H1 (cell line): ENCODE results near the gene ALAS1. TPM values are rescaled to one million over a fixed set of nuclear protein-coding genes. Genes with fewer than 3 reads are reported as not detected.

Experiments used
- CTCF ChIA-PET: fragments of 300-600 bp; sonication (Branson Sonifier 250); formaldehyde crosslinking; loops from one replicate; lab custom pipeline; 2021; ENCODE audit not compliant: partially characterized antibody; lab: Charles Lee
- POLR2A ChIA-PET: fragments of 300-600 bp; sonication (Branson Sonifier 250); formaldehyde crosslinking; loops from one replicate; lab custom pipeline; 2021; ENCODE audit warnings: inconsistent platforms; ENCODE audit not compliant: partially characterized antibody; lab: Charles Lee
- DNase-seq, 2 experiments: peaks; one replicate each; pipeline versions ENCODE4 v3.0.0 to v3.0.0-alpha.2; 2010 to 2022; ENCODE audit warnings: low spot score in 2 of 2, low read depth in 1 of 2, mixed read lengths in 1 of 2
- FAIRE-seq: peaks from 2 replicates; lab custom pipeline; 2011; peaks lifted over from hg19 to GRCh38; lab: Jason Lieb, UNC
- H2AFZ ChIP-seq: 2 replicates; pipeline ENCODE4 v1.8.1; 2012; ENCODE audit warnings: low read length, inconsistent platforms
- H2AK5ac ChIP-seq: 2 replicates; pipeline ENCODE4 v1.6.1; 2013; ENCODE audit warnings: low read depth, low read length
- H2BK120ac ChIP-seq: replicated peaks from 2 replicates; pipeline ENCODE3; 2013; ENCODE audit warnings: low read depth, low read length, inconsistent platforms
- H2BK12ac ChIP-seq: 2 replicates; pipeline ENCODE4 v1.6.1; 2013; ENCODE audit warnings: low read depth, low read length
- H2BK15ac ChIP-seq: 2 replicates; pipeline ENCODE4 v1.6.1; 2013; ENCODE audit warnings: low read length
- H2BK20ac ChIP-seq: 2 replicates; pipeline ENCODE4 v1.6.1; 2013; ENCODE audit warnings: low read length
- H2BK5ac ChIP-seq: 2 replicates; pipeline ENCODE4 v1.6.1; 2013; ENCODE audit warnings: low read depth, low read length
- H3K14ac ChIP-seq: 2 replicates; pipeline ENCODE4 v1.6.1; 2013; ENCODE audit warnings: inconsistent platforms; ENCODE audit not compliant: insufficient read length
- H3K18ac ChIP-seq: 2 replicates; pipeline ENCODE4 v1.6.1; 2013; ENCODE audit warnings: low read length; ENCODE audit errors: extremely low read depth
- H3K23ac ChIP-seq: 2 replicates; pipeline ENCODE4 v1.6.1; 2013; ENCODE audit warnings: inconsistent platforms; ENCODE audit not compliant: insufficient read length
- H3K23me2 ChIP-seq: 2 replicates; pipeline ENCODE4 v1.6.1; 2013; ENCODE audit warnings: low read depth, low read length
- H3K27ac ChIP-seq: 2 replicates; pipeline ENCODE4 v1.6.1; 2011; ENCODE audit warnings: low read depth, low read length, inconsistent platforms
- H3K27me3 ChIP-seq, 4 experiments: replicated peaks in 1 of 4; 1 replicate in 1 of 4; 2 replicates in 3 of 4; pipeline versions ENCODE4 v1.6.1 to v1.8.1; 2011 to 2013; ENCODE audit warnings: low read length in 3 of 4, mild to moderate bottlenecking in 3 of 4, inconsistent platforms in 2 of 4, mixed read lengths in 2 of 4, moderate library complexity in 1 of 4; ENCODE audit not compliant: control insufficient read depth in 3 of 4, insufficient read depth in 3 of 4; ENCODE audit errors: extremely low read depth in 1 of 4
- H3K36me3 ChIP-seq, 4 experiments: 2 replicates each; pipeline versions ENCODE4 v1.6.1 to v1.8.1; 2011 to 2013; ENCODE audit warnings: mild to moderate bottlenecking in 4 of 4, low read length in 3 of 4, moderate library complexity in 2 of 4, control low read depth in 1 of 4, inconsistent platforms in 1 of 4; ENCODE audit not compliant: insufficient read depth in 4 of 4, control insufficient read depth in 2 of 4
- H3K4ac ChIP-seq: replicated peaks from 2 replicates; pipeline ENCODE3; 2013; ENCODE audit warnings: low read length, low read depth, mixed read lengths, inconsistent platforms; ENCODE audit not compliant: insufficient read length
- H3K4me1 ChIP-seq, 4 experiments: replicated peaks in 1 of 4; 1 replicate in 1 of 4; 2 replicates in 3 of 4; pipeline versions ENCODE4 v1.6.1 to v1.8.1; 2011 to 2013; ENCODE audit warnings: low read length in 3 of 4, inconsistent platforms in 2 of 4, mixed read lengths in 1 of 4; ENCODE audit not compliant: insufficient read depth in 4 of 4, control insufficient read depth in 3 of 4
- H3K4me2 ChIP-seq, 2 experiments: 2 replicates each; pipeline versions ENCODE4 v1.6.1 to v1.8.1; 2011 to 2013; ENCODE audit warnings: low read depth in 2 of 2, low read length in 2 of 2, control low read depth in 1 of 2, inconsistent platforms in 1 of 2, mild to moderate bottlenecking in 1 of 2; ENCODE audit not compliant: insufficient read depth in 1 of 2
- H3K4me3 ChIP-seq, 4 experiments: fragments of 200-600, 300-600 bp in 1 of 4; sonication (generic), shearing (Covaris generic), sonication (Bioruptor Twin) in 1 of 4; 2 replicates each; pipeline versions ENCODE4 v1.5.1 to v1.8.1; 2011 to 2016; ENCODE audit warnings: low read length in 4 of 4, low read depth in 3 of 4, control low read depth in 2 of 4, inconsistent platforms in 2 of 4, mild to moderate bottlenecking in 2 of 4, mixed read lengths in 1 of 4, moderate library complexity in 1 of 4; ENCODE audit not compliant: insufficient read depth in 2 of 4; ENCODE audit errors: extremely low read depth in 1 of 4
- H3K56ac ChIP-seq: replicated peaks from 2 replicates; pipeline ENCODE3; 2013; ENCODE audit warnings: low read depth, mild to moderate bottlenecking, mixed read lengths, low read length, inconsistent platforms; ENCODE audit not compliant: insufficient read length
- H3K79me1 ChIP-seq: 2 replicates; pipeline ENCODE4 v1.6.1; 2013; ENCODE audit warnings: low read depth, low read length, control low read depth
- H3K79me2 ChIP-seq, 2 experiments: 2 replicates each; pipeline versions ENCODE4 v1.6.1 to v1.8.1; 2012 to 2013; ENCODE audit warnings: low read length in 2 of 2, mild to moderate bottlenecking in 2 of 2, inconsistent platforms in 1 of 2; ENCODE audit not compliant: insufficient read depth in 2 of 2, control insufficient read depth in 1 of 2
- H3K9ac ChIP-seq, 4 experiments: replicated peaks in 1 of 4; 1 replicate in 1 of 4; 2 replicates in 3 of 4; pipeline versions ENCODE4 v1.6.1 to v1.8.1; 2011 to 2013; ENCODE audit warnings: low read depth in 3 of 4, low read length in 3 of 4, control low read depth in 2 of 4, mild to moderate bottlenecking in 2 of 4, moderate library complexity in 2 of 4, inconsistent platforms in 1 of 4; ENCODE audit errors: extremely low read depth in 1 of 4
- H3K9me3 ChIP-seq, 2 experiments: 2 replicates each; pipeline versions ENCODE4 v1.6.1 to v1.8.1; 2012 to 2013; ENCODE audit warnings: mild to moderate bottlenecking in 2 of 2, moderate library complexity in 2 of 2, control low read depth in 1 of 2, inconsistent platforms in 1 of 2, low read depth in 1 of 2, low read length in 1 of 2, mixed read lengths in 1 of 2; ENCODE audit not compliant: insufficient read depth in 2 of 2
- H4K20me1 ChIP-seq, 2 experiments: replicated peaks in 1 of 2; 2 replicates each; pipeline versions ENCODE3 to v1.8.1; 2011 to 2013; ENCODE audit warnings: inconsistent platforms in 2 of 2, low read length in 2 of 2, mild to moderate bottlenecking in 1 of 2; ENCODE audit not compliant: insufficient read depth in 2 of 2, control insufficient read depth in 1 of 2
- H4K5ac ChIP-seq: 2 replicates; pipeline ENCODE4 v1.6.1; 2013; ENCODE audit warnings: low read length, low read depth, mixed read lengths, inconsistent platforms; ENCODE audit not compliant: insufficient read length
- H4K8ac ChIP-seq: 2 replicates; pipeline ENCODE4 v1.8.0; 2013; ENCODE audit warnings: mild to moderate bottlenecking, moderate library complexity, low read length, inconsistent platforms; ENCODE audit not compliant: insufficient read depth; ENCODE audit errors: extremely low read depth
- H4K91ac ChIP-seq: replicated peaks from 2 replicates; pipeline ENCODE3; 2013; ENCODE audit warnings: low read length, mixed read lengths, inconsistent platforms; ENCODE audit not compliant: insufficient read length
- ASH2L ChIP-seq: fragments of 200-600, 300-600 bp; sonication (generic); IDR thresholded peaks from one replicate; pipeline ENCODE4 v1.7.1; 2017; ENCODE audit warnings: low read length
- BRCA1 ChIP-seq: IDR thresholded peaks from 2 replicates; pipeline ENCODE4 v1.6.1; 2012; ENCODE audit warnings: low read depth, low read length, improper control_type of control experiment
- GABPA ChIP-seq: IDR thresholded peaks from 2 replicates; pipeline ENCODE4 v1.6.1; 2011; ENCODE audit warnings: mild to moderate bottlenecking, low read length, moderate library complexity, borderline replicate concordance; ENCODE audit not compliant: insufficient read depth
- JUN ChIP-seq: IDR thresholded peaks from 2 replicates; pipeline ENCODE4 v1.6.1; 2011; ENCODE audit warnings: low read depth, mild to moderate bottlenecking, improper control_type of control experiment, low read length
- JUND ChIP-seq: IDR thresholded peaks from 2 replicates; pipeline ENCODE4 v1.6.1; 2011; ENCODE audit warnings: mild to moderate bottlenecking, improper control_type of control experiment, low read length
- MAFK ChIP-seq: IDR thresholded peaks from 2 replicates; pipeline ENCODE4 v1.6.1; 2012; ENCODE audit warnings: low read depth, mild to moderate bottlenecking, improper control_type of control experiment, low read length
- RAD21 ChIP-seq, 2 experiments: IDR thresholded peaks in 1 of 2; conservative IDR thresholded peaks in 1 of 2; 2 replicates each; pipeline ENCODE4 v1.6.1; 2011; ENCODE audit warnings: low read depth in 2 of 2, low read length in 2 of 2, improper control_type of control experiment in 1 of 2, inconsistent platforms in 1 of 2, mild to moderate bottlenecking in 1 of 2, moderate library complexity in 1 of 2
- RXRA ChIP-seq: IDR thresholded peaks from 2 replicates; pipeline ENCODE4 v1.6.1; 2011; ENCODE audit warnings: low read depth, mild to moderate bottlenecking, low read length, moderate library complexity; ENCODE audit not compliant: insufficient read depth
- SIX5 ChIP-seq: IDR thresholded peaks from 2 replicates; pipeline ENCODE4 v1.6.1; 2011; ENCODE audit warnings: mild to moderate bottlenecking, low read depth, low read length
- SRF ChIP-seq: IDR thresholded peaks from 2 replicates; pipeline ENCODE4 v1.6.1; 2011; ENCODE audit warnings: mild to moderate bottlenecking, low read depth, low read length, moderate library complexity
- TAF7 ChIP-seq: optimal IDR thresholded peaks from 2 replicates; pipeline ENCODE3; 2011; ENCODE audit warnings: low read depth, mild to moderate bottlenecking, inconsistent platforms, low read length, moderate library complexity, borderline replicate concordance
- YY1 ChIP-seq: IDR thresholded peaks from 2 replicates; pipeline ENCODE4 v1.6.1; 2011; ENCODE audit warnings: low read depth, mild to moderate bottlenecking, low read length
- WGBS, 2 experiments: shearing (Covaris generic) in 1 of 2; methylation state at CpG; one replicate each; pipeline versions ENCODE4 v1.1.6 to v1.1.7; 2013 to 2015; ENCODE audit warnings: low lambda C conversion rate in 2 of 2, mixed read lengths in 2 of 2, inconsistent platforms in 1 of 2, low coverage in 1 of 2, missing lambda C conversion rate in 1 of 2; ENCODE audit not compliant: insufficient replicate concordance in 2 of 2, insufficient coverage in 1 of 2, insufficient read length in 1 of 2; ENCODE audit errors: extremely low coverage in 1 of 2, missing lambda C conversion rate in 1 of 2; 5-methylcytosine and 5-hydroxymethylcytosine counted together
- polyA plus RNA-seq, 7 experiments: library from polyadenylated mRNA; depleted of rRNA in 3 of 7; stranded (reverse) in 5 of 7; unstranded in 2 of 7; fragments of >200 nt in 5 of 7; fragments of 200-250 nt in 2 of 7; gene quantifications; 1 replicate in 5 of 7; 2 replicates in 1 of 7; 4 replicates in 1 of 7; pipeline versions ENCODE4 v1.2.1 to v1.2.3, GENCODE V29; 2011 to 2013; ENCODE audit warnings: missing spikeins in 2 of 7, mixed read lengths in 2 of 7
- total RNA-seq: library from RNA; stranded (reverse); fragmentation: NEBNext Ultra II Directional; extraction: Animal tissue kit (Norgen Biotek cat#: 25700); gene quantifications from 2 replicates; pipeline ENCODE4 v1.2.1, GENCODE V29; 2021

The ALAS1 gene
- total and polyA plus RNA-seq, 2 of the 8 experiments (the other 6 are each of a cell fraction or from before 2014, with no cell fraction given) = 45.9 to 84.4 TPM

GRCh38 chr3:52190294-52191074 is 7.5 kb upstream of the ALAS1 start:
- H4K8ac ChIP-seq = no peak overlapping the region; the same call in 1 of the 2 replicates
- POLR2A ChIA-PET = no interaction called here
- H3K14ac ChIP-seq = no peak overlapping the region
- H4K20me1 ChIP-seq = no peaks in the 10 kb centered on the region
- H3K79me2 ChIP-seq = no peaks in the 10 kb centered on the region
- H4K91ac ChIP-seq = no peak overlapping the region
- no peak overlapping the region for H3K9ac ChIP-seq
- no peak overlapping the region for H3K23ac ChIP-seq
- no peak overlapping the region for H2BK15ac ChIP-seq
- no peak overlapping the region for H2BK20ac ChIP-seq
- H2AK5ac ChIP-seq = no peak overlapping the region
- no peak overlapping the region for H2BK120ac ChIP-seq
- CTCF ChIA-PET = interaction anchor here (0.6 to 2.1 kb wide), 5 partner anchors 9 to 46 kb away, joined by 3 to 6 read pairs (median 4); no protein-coding TSS in a partner anchor
- no peaks in the 10 kb centered on the region for H3K36me3 ChIP-seq
- 79% methylated on average over 8 of the region's 9 CpGs; no CpG with 5 or more reads in 1 of the 2 experiments for WGBS, 2 experiments
- no peak overlapping the region for H3K4me3 ChIP-seq
- no peak overlapping the region for H2BK12ac ChIP-seq
- FAIRE-seq = no peak
- H3K27ac ChIP-seq = no peak overlapping the region
- H4K5ac ChIP-seq = no peak overlapping the region
- no peak overlapping the region for H2BK5ac ChIP-seq
- no peaks in the 10 kb centered on the region for H3K23me2 ChIP-seq
- H3K27me3 ChIP-seq = no peaks in the 10 kb centered on the region
- H3K18ac ChIP-seq = no peak overlapping the region; the same call in 1 of the 2 replicates
- no peaks in the 10 kb centered on the region for H3K9me3 ChIP-seq
- H2AFZ ChIP-seq = no peak overlapping the region
- H3K56ac ChIP-seq = no peak overlapping the region
- no peak overlapping the region for H3K4me2 ChIP-seq
- peaks cover 0 to 2% (median 0%) of the 10 kb centered on the region in 4 experiments; a peak in 1 of 7 replicates for H3K4me1 ChIP-seq
- no peaks in the 10 kb centered on the region for H3K79me1 ChIP-seq
- H3K4ac ChIP-seq = no peak overlapping the region
- DNase-seq = no peak
- TF ChIP-seq BRCA1 (no peak), RXRA (no peak), SIX5 (no peak), MAFK (no peak), JUN (no peak), GABPA (no peak), YY1 (no peak), SRF (no peak), ASH2L (no peak), RAD21 (IDR thresholded peaks at IDR 0.05 in 1 of 2, conservative IDR thresholded peaks at IDR 0.05 in 1 of 2; ENCODE audit: low read depth in 2 of 2, low read length in 2 of 2) (no peak), TAF7 (no peak), JUND (no peak)
